LoVo (cell line): ENCODE results near the gene LY6G5C.
A peak's percentile ranks its signal among the peaks of the same experiment; 100 is the strongest.
"Not testable (repeated sequence)": the region's sequence is repeated elsewhere in the genome, so short reads cannot be mapped to it uniquely, and the experiment has no call there.

Experiments used
- DNase-seq: peaks from one replicate; pipeline ENCODE4 v3.0.0-alpha.2; 2016; ENCODE audit warnings: low spot score

LY6G5C gene

DNA sequence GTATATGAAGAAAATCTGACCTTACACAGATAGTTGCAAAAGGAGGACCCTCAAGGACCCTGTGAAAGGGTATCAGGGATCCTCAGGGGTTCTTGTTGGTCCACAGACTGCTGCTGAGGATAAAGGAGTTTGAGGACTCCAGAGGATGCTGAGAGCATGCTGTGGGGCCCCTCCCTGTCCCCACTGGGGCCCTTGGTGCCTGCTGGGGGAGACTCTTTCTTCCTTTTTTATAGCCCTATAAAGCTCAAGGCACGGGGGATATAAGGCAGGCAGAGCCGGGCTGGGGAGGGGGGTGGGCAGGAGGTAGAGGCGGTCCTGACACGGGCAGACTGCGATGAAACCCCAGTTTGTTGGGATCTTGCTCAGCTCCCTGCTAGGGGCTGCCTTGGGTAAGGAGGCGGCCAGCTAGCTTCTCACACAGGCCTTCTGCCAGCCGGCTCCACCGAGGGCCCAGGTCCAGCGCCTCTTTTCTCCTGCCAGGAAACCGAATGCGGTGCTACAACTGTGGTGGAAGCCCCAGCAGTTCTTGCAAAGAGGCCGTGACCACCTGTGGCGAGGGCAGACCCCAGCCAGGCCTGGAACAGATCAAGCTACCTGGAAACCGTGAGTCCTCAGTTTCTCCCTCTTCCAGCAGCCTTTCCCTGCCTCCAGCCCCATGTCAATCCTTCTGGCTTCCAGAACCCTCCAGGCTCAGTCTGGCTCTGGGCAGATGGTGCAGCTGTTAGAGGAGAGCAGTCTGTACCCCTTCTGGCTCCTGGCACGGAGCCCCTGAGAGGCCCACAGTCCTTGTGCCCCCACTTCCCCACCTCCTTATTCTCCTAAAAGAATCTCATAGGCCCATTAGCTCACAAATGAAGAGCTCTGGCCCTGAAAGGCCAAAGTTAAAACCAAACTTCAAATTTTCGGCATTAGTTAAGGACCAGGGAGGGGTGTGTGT lies 34.4 kb upstream of the LY6G5C start, which contains the start of gene LY6G6D:
TSS of gene LY6G6D (plus strand) at position 327 of the 937 bp plus-strand sequence. CDS start at position 335, 8 bp downstream.
- DNase-seq = no peak

DNA sequence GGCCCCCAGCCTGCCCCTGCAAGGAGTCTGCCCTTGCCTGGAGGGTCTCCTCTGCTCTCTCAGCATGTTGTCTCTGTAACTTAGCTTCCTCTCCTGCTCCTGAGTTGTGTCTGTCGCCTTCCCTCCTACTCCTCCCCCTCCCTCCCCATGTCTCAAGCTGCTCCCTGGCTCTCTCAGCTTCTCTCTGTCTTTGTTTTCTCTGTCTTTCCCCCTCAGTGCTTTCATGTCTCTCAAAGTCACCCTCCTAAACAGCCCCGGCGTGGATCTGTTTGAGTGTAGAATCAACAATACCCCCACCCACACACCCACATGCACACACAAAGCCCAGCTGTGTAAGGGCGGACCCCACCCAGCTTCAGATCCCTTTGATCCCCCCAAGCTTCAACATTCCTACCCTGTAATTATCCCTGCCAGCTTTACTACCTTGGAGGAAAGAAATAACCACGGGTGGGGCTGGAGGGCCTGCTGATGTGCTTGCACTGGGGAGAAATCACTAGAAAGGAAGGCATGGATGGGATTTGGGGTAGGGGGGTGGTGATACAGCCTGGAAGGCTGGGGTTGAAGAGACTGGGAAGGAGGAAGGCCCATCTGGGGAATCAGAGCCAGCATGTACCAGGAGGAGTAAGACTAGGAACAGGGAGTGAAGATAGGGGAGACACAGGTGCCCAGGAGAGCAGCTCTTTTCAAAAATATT lies 33.3 kb upstream of the LY6G5C start:
- DNase-seq = no peak

DNA sequence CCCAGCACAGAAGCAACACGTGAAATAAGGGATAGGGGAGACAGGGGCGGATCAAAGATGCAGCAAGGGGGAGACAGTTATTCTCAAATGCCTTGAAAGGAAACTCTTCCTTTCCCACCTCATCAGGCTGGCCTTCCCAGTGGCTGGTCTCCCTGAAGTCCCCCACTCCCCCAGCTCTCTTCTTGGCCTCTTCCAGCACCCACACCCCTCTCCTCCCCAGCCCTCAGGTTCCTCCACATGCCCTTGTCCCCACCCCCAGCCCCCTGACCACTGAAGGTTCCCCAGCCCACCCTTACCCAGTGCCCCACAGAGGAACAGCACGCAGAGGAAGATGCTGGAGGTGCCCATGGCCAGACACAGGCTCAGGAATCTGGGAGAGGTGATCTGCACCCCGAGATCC lies 32.6 kb upstream of the LY6G5C start:
- DNase-seq = no peak

- DNase-seq = no peak
These were observed 31.4 kb upstream of the LY6G5C start for GRCh38 chr6:31712296-31712695.

- peak; percentile 57 for DNase-seq
These were observed 30.4 kb upstream of the LY6G5C start for GRCh38 chr6:31711233-31711632.

DNA sequence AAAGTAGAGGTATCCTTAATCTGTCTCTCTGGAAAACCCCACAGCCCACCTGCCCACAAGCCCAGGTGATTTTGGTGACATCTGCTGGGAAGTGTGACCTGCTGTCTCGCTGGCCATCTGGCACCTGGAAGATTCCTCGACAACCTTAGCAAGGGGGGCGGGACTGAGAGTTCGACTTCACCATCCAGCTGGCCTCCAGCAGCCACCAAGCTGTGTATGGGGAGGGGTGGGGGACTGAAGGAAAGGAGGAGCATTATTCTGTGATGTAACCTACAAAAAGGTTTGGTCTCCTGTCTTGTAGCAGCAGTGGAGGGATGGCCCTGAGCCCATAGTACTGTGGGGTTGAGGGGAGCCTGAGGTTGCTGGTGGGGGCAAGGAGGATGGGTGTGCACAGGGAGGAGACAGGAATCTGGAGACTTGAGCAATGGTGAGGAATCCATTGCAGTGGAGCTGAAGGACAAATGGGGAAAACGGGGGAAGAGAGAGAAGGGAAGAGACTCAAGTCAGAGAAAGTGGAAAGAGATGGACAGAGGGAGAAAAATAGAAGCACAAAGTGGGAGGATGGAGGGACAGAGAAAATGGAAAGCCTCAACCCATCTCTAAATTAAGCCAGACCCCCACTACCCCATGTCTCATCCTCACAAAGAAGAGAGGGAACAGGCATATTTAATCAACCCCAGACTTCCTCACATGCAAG lies 29.8 kb upstream of the LY6G5C start:
- DNase-seq = no peak

DNA sequence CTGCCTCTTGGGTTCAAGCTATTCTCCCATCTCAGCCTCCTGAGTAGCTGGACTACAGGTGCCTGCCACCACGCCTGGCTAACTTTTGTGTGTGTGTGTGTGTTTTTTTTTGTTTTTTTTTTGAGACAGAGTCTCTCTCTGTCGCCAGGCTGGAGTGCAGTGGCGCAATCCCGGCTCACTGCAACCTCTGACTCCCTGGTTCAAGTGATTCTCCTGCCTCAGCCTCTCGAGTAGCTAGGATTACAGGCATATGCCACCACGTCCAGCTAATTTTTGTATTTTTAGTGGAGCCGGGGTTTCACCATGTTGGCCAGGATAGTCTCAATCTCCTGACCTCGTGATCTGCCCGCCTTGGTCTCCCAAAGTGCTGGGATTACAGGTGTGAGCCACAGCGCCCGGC lies 28.3 kb upstream of the LY6G5C start:
- not testable (repeated sequence) for DNase-seq

GRCh38 chr6:31708224-31708623 lies 27.4 kb upstream of the LY6G5C start:
- DNase-seq = no peak

DNA sequence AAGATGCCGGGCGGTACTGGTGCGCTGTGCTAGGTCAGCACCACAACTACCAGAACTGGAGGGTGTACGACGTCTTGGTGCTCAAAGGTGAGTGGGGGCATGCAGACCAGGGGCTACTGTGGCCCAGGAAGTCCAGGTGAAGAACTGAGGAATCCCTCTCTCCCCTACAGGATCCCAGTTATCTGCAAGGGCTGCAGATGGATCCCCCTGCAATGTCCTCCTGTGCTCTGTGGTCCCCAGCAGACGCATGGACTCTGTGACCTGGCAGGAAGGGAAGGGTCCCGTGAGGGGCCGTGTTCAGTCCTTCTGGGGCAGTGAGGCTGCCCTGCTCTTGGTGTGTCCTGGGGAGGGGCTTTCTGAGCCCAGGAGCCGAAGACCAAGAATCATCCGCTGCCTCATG lies 26.8 kb upstream of the LY6G5C start:
- DNase-seq = no peak

GRCh38 chr6:31706599-31706998 lies 25.7 kb upstream of the LY6G5C start, which contains the start of gene LY6G6F:
Gene LY6G6F (plus strand): TSS chr6:31706866. CDS start chr6:31706907, 41 bp downstream.
- no peak for DNase-seq

- no peak for DNase-seq
These were observed 25.1 kb upstream of the LY6G5C start for GRCh38 chr6:31705931-31706330.

GRCh38 chr6:31702819-31703716 lies 22.2 kb upstream of the LY6G5C start, which contains the start of gene ABHD16A:
Gene ABHD16A (minus strand): TSS chr6:31703324. CDS start chr6:31703281, 43 bp downstream.
- DNase-seq = peak; percentile 95

- DNase-seq = no peak
These were observed 21.5 kb upstream of the LY6G5C start for GRCh38 chr6:31702405-31702818.

GRCh38 chr6:31701666-31702404 lies 21.0 kb upstream of the LY6G5C start:
- no peak for DNase-seq

- no peak for DNase-seq
These were observed 20.0 kb upstream of the LY6G5C start for GRCh38 chr6:31700740-31701401.

DNA sequence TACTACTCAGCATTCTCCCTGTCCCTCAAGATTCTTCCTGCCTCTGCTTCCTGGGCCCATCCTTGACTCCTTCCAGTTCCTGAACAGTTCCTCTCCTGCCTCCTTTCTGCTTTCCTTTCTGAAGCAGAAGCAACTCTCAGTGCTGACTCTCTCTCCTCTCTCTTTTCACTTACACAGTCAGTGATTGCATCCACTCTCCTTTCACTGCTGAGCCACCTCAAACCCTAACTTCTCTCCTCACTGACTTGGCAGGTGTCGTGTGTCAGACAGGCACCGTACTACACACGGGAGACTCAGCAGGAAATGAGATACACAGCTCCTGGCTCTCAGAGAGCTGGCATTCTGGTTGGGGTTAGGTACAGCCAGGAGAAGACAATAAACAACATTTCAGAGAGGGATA lies 16.7 kb upstream of the LY6G5C start:
- DNase-seq = no peak

- no peak for DNase-seq
These were observed 12.7 kb upstream of the LY6G5C start for GRCh38 chr6:31693535-31693934.

- DNase-seq = no peak
These were observed 12.0 kb upstream of the LY6G5C start for GRCh38 chr6:31692886-31693285.

- no peak for DNase-seq
These were observed 11.5 kb upstream of the LY6G5C start for GRCh38 chr6:31692353-31692752.

DNA sequence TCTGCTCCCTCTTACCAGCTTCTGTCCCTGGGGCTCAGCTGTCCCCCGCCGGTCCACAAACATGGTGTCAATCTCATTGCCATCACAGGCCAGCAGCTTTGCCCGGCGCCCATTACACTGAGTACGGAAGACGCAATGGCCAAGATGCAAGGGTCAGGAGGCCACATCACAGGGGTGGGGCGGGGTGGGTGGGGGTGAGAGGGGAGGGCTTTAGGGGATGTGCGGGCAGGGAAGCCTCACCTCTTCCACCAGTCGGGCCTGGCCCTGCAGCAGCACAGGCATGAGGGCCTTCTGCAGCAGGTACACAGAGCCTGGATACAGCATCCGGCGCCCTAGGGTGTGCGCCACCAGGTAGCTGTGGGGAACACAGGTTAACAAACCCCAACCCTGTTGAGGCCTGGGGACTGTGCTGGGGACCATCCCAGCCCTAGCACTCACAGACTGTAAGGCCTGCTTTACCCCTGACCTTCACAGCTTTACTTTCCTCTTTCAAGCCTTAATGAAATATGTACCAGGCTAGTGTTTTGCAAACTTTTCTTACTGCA lies 10.8 kb upstream of the LY6G5C start:
- no peak for DNase-seq
